ENCODE measurements around the gene WDR82. TPM values are rescaled to one million over a fixed set of nuclear protein-coding genes. Genes with fewer than 3 reads are reported as not detected.
A peak's percentile ranks its signal among the peaks of the same experiment; 100 is the strongest.

The WDR82 gene
- total and polyA plus RNA-seq, 12 donors = 23.8 to 84.0 (median 54.4) TPM

DNA sequence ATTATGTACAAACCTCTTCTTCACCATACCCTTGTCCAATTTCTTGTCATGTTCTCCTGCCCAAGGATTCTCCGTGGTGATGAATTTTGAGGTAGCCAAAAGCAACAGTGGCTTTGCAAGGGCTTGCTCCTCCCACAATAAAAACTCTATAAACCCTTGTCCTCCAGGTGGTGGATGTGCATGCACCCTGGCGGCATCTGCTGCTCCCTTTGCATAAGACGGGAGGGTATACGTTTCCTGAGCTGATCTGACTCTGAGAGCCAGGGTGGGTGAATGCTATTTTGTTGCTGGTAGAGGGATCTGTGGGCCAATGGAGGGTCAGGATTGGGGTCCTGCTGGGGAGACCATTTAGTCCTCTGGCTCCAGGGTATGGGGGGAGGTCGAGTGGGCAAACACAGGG is 43.0 kb upstream of the WDR82 start:
- WGBS, 4 donors = 85 to 90% (median 88%) methylated on average over 4 to 5 of the region's 5 CpGs
- Histone ChIP-seq H3K4me3 (no peak overlapping the region), H3K9me3 (replicated peaks in 1 of 3) (no peaks in the 10 kb centered on the region), H3K27ac (no peak overlapping the region), H3K4me1 (replicated peaks in 1 of 2) (peaks cover 6 to 8% of the 10 kb centered on the region in 2 donors), H3K27me3 (no peaks in the 10 kb centered on the region), H3K36me3 (replicated peaks in 1 of 2) (no peaks in the 10 kb centered on the region)
- no peak for DNase-seq
- TF ChIP-seq, protein P1, sequence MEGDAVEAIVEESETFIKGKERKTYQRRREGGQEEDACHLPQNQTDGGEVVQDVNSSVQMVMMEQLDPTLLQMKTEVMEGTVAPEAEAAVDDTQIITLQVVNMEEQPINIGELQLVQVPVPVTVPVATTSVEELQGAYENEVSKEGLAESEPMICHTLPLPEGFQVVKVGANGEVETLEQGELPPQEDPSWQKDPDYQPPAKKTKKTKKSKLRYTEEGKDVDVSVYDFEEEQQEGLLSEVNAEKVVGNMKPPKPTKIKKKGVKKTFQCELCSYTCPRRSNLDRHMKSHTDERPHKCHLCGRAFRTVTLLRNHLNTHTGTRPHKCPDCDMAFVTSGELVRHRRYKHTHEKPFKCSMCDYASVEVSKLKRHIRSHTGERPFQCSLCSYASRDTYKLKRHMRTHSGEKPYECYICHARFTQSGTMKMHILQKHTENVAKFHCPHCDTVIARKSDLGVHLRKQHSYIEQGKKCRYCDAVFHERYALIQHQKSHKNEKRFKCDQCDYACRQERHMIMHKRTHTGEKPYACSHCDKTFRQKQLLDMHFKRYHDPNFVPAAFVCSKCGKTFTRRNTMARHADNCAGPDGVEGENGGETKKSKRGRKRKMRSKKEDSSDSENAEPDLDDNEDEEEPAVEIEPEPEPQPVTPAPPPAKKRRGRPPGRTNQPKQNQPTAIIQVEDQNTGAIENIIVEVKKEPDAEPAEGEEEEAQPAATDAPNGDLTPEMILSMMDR (IDR thresholded peaks at IDR 0.05) = no peak
- no peak for TF ChIP-seq POLR2A (IDR thresholded peaks at IDR 0.05)
- intact Hi-C loops (cut with DNase I) = no loop called here

DNA sequence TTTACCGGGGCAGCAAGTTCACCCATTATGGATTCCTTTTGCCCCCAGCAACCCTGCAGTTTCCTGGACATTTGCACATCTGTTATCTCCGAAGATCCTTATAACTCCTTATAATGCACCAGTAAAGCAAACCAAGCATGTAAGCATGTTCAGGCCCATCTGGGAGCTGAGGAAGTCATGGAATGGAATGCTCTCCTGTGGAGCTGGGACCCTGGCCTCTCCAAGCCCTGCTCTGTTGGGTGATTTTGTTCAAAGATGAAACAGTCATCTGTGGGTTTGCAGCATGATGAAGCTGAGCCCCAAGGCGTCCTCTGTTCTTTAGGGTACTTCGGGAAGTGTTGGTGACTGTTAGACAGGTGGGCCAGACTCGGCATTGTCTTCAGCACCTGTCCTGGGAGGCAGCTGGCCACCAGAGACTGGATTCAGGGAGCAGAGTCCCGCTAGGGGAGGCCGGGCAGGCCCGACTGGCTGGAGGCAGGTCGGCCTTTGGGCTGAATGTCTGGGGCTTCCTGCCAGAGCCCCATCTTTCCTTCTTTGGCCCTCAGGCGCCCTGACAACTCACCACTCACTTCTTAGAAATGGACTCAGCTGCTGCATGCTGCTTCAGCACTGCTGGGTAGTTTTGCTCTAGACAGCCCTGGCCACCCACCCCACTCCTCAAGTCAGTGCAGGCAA is 41.6 kb upstream of the WDR82 start:
- Histone ChIP-seq H3K4me3 (no peak overlapping the region), H3K9me3 (replicated peaks in 1 of 3) (no peaks in the 10 kb centered on the region), H3K27me3 (no peaks in the 10 kb centered on the region), H3K27ac (no peak overlapping the region), H3K36me3 (replicated peaks in 1 of 2) (no peaks in the 10 kb centered on the region), H3K4me1 (replicated peaks in 1 of 2) (peaks cover 6 to 8% of the 10 kb centered on the region in 2 donors)
- intact Hi-C loops (cut with DNase I) = no loop called here
- no peak for DNase-seq
- no peak for TF ChIP-seq POLR2A (IDR thresholded peaks at IDR 0.05)
- TF ChIP-seq, protein P1 (IDR thresholded peaks at IDR 0.05) = no peak
- 79 to 96% (median 89%) methylated on average over 9 to 10 of the region's 10 CpGs for WGBS, 4 donors

DNA sequence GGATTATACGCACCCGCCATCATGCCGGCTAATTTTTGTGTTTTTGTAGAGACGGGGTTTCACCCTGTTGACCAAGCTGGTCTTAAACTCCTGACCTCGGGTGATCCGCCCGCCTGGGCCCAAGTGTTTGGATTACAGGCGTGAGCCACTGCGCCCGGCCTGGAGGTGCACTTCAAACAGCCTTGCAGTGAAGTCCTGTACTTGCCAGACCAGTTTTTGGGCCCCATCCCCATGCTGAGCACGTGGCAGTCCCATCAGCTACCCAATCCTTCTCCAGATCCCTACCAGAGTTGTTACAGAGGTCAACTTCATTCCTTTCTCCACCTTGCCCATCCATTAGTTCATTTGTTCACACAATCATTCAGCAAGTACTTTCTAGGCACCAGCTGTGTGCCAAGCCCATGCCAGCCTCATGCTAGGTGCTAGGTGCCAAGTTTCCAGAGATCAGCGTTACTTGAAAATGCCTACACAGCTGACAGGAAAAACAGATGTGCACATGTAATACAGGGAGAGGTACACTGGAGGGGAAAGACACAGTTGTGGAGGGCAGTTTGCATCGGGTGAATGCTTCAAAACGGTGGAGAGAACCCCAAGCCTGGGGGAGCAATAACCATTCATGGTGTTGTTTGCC is 39.9 kb upstream of the WDR82 start:
- no peaks in the 10 kb centered on the region for H3K27me3 ChIP-seq
- 84 to 90% (median 86%) methylated on average over 14 of the region's 14 CpGs for WGBS, 4 donors
- peaks cover 0 to 13% of the 10 kb centered on the region in 2 donors for H3K4me1 ChIP-seq (replicated peaks in 1 of 2)
- TF ChIP-seq, protein P1 (IDR thresholded peaks at IDR 0.05) = no peak
- TF ChIP-seq POLR2A (IDR thresholded peaks at IDR 0.05) = no peak
- intact Hi-C loops (cut with DNase I) = no loop called here
- H3K4me3 ChIP-seq = no peak overlapping the region
- no peaks in the 10 kb centered on the region for H3K9me3 ChIP-seq (replicated peaks in 1 of 3)
- H3K27ac ChIP-seq = no peak overlapping the region
- H3K36me3 ChIP-seq (replicated peaks in 1 of 2) = no peaks in the 10 kb centered on the region
- DNase-seq = no peak

DNA sequence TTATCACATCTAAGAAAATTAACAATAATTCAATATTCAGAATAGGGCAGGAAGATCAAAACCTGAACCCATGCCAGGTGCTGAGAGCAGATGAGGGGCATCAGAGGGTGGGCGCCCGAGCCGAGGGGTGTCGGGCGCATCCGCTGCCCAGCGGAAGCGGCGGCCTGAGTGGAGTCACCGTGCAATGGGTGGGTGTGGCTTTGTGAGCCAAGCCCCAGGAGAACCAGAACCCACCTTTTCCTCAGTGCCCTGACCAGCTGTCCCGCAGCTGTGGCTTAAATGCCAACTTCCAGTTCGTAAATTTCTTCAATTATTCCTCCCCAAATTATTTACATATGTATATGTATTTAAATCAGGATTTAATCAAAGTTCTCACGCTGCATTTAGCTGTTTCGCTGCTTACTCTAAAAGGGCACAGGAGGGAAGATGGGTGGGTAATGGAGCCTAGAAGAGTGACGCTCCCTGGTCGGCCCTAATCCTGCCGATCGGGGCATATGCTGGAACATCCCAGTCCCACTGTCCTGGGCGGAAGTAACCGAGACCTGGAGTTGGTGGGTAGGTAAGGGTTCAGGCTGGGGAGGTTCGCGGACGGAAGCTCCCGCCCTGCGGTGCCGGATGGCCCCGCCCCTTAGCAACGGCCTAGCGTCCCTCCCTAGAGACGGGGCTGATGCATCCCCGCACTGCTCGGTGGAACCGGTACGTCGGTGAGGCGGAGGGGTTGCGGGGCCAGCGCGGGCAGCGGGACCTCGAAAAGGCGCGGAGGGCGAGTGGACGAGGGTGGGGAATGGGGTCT is 39.0 kb upstream of the WDR82 start:
- H3K27ac ChIP-seq = no peak overlapping the region

More for the DNA sequence above, 39.0 kb upstream of the WDR82 start:
- Histone ChIP-seq H3K4me3 (peak overlapping the region in 1 of 4 donors; percentile 11), H3K27me3 (no peaks in the 10 kb centered on the region), H3K9me3 (replicated peaks in 1 of 3) (no peaks in the 10 kb centered on the region), H3K36me3 (replicated peaks in 1 of 2) (no peaks in the 10 kb centered on the region), H3K4me1 (replicated peaks in 1 of 2) (peaks cover 0 to 15% of the 10 kb centered on the region in 2 donors)
- intact Hi-C loops (cut with DNase I) = no loop called here
- no peak for TF ChIP-seq POLR2A (IDR thresholded peaks at IDR 0.05)
- TF ChIP-seq, protein P1 (IDR thresholded peaks at IDR 0.05) = no peak
- DNase-seq = peak in 4 of 7 donors; percentile 28 to 67 (median 42)
- WGBS, 4 donors = 27 to 58% (median 36%) methylated on average over 29 to 45 of the region's 45 CpGs

All from adrenal gland (tissue), 12 donors.